Transverse colon (tissue), 4 donors: ENCODE results near the gene DNAJB13.

Source experiments
- CTCF ChIP-seq, 5 experiments: fragments of 200-600 bp in 3 of 5; fragments of 450-650 bp in 2 of 5; sonication (generic) in 3 of 5; IDR thresholded peaks; 1 replicate in 2 of 5; 2 replicates in 3 of 5; pipeline ENCODE4 v1.5.1; 2016 to 2017; ENCODE audit warnings: antibody characterized with exemption in 5 of 5, inconsistent platforms in 3 of 5, mild to moderate bottlenecking in 2 of 5, moderate library complexity in 1 of 5
- POLR2A ChIP-seq: fragments of 450-650 bp; IDR thresholded peaks from one replicate; pipeline ENCODE4 v1.6.1; 2016; ENCODE audit warnings: antibody characterized with exemption, mild to moderate bottlenecking, moderate library complexity
- POLR2AphosphoS5 ChIP-seq, 3 donors: sonication (generic); formaldehyde crosslinking; IDR thresholded peaks; one replicate each; pipeline ENCODE4 v1.6.1; 2016; ENCODE audit warnings: antibody characterized with exemption in 3 of 3

DNA sequence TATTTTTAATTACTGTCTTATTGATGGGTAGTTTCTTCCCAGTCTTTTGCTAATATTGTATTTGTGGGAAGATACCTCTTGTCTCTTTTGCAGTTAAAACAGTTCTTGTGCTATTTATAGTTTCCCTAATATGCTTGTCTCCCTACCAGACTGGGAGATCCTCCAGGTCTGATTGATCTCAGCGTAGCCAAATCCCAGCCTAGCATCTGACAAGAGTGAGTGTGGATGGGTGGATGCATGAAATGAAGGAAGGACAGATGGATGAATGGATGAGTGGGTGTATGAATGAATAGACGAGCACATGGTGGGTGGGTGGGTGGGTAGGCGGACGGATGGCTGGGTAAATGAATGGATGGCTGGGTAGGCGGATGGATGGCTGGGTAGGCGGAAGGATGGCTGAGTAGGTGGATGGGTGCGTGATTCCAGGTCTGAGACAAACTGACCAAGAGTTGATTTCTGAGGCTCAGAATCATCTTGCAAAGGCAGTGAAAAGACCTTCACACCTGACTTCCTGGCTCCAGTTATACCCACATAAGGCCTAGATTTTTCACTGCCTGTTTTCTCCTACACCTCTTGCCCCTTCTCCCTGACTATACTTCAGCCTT lies 11.4 kb downstream of the DNAJB13 start:
- no peak for TF ChIP-seq CTCF (IDR thresholded peaks at IDR 0.05)
- no peak for TF ChIP-seq POLR2A
- TF ChIP-seq POLR2AphosphoS5 (IDR thresholded peaks at IDR 0.05) = no peak
